ENCODE data around the gene PRR14. TPM values are rescaled to one million over a fixed set of nuclear protein-coding genes. Genes with fewer than 3 reads are reported as not detected.

The PRR14 gene
- total and polyA plus RNA-seq, 2 experiments from 2014 or later: 6.6 to 18.7 TPM

DNA sequence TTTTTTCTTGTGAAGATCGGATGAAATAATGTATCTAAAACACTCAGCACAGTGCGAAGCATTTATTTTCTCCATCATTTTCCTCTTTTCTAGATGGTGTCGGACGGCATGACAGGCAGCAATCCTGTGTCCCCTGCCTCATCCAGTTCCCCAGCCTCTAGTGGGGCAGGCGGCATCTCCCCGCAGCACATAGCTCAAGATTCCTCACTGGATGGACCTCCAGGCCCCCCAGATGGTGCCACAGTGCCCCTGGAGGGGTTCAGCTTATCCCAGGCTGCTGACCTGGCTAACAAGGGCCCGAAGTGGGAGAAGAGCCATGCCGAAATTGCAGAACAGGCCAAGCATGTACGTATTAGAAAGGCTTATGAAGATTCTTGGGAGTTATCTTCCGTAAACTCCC is 53.2 kb downstream of the PRR14 start:
- peaks cover 8% of the 10 kb centered on the region for H3K36me3 ChIP-seq (replicated peaks; ENCODE audit: insufficient read depth, low read depth)
- peaks cover 75% of the 10 kb centered on the region for H3K79me2 ChIP-seq
- TF ChIP-seq, protein P1, sequence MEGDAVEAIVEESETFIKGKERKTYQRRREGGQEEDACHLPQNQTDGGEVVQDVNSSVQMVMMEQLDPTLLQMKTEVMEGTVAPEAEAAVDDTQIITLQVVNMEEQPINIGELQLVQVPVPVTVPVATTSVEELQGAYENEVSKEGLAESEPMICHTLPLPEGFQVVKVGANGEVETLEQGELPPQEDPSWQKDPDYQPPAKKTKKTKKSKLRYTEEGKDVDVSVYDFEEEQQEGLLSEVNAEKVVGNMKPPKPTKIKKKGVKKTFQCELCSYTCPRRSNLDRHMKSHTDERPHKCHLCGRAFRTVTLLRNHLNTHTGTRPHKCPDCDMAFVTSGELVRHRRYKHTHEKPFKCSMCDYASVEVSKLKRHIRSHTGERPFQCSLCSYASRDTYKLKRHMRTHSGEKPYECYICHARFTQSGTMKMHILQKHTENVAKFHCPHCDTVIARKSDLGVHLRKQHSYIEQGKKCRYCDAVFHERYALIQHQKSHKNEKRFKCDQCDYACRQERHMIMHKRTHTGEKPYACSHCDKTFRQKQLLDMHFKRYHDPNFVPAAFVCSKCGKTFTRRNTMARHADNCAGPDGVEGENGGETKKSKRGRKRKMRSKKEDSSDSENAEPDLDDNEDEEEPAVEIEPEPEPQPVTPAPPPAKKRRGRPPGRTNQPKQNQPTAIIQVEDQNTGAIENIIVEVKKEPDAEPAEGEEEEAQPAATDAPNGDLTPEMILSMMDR (IDR thresholded peaks at IDR 0.05; ENCODE audit: poor library complexity): no peak

More for the DNA sequence above, 53.2 kb downstream of the PRR14 start:
- Histone ChIP-seq H3K4me2 (no peak overlapping the region), H3K9me3 (ENCODE audit: low read depth) (no peaks in the 10 kb centered on the region), H3K9me2 (replicated peaks; ENCODE audit: insufficient read depth) (no peaks in the 10 kb centered on the region), H2AFZ (no peak overlapping the region), H3K27me3 (no peaks in the 10 kb centered on the region), H4K20me1 (ENCODE audit: insufficient read depth, poor library complexity, severe bottlenecking) (peaks cover 41% of the 10 kb centered on the region), H3K4me1 (ENCODE audit: insufficient read depth) (peaks cover 15% of the 10 kb centered on the region), H3K4me3 (no peak overlapping the region), H3K27ac (no peak overlapping the region)
- 95% methylated on average over 10 of the region's 10 CpGs for WGBS (ENCODE audit: low lambda C conversion rate, missing lambda C conversion rate)
- no peak for DNase-seq (ENCODE audit: low spot score)

Small RNA genes lying within 50 kb of the gene (small RNA-seq; reads per million reads assigned to genes)
- gene AC093249.1 (not detected), gene RNU6-1043P (not detected), gene RNU6-416P (not detected)

Other genes with a start within 250 kb of the PRR14 start
- 12.4 and 18.7 TPM in 2 replicates for gene ZNF771, start 243.4 kb upstream of the PRR14 start, total RNA-seq
- gene ZNF771, start 243.4 kb upstream of the PRR14 start, polyA plus RNA-seq: 23.6 and 25.2 TPM in 2 replicates
- gene DCTPP1, start 220.9 kb upstream of the PRR14 start, total RNA-seq: 25.9 and 33.8 TPM in 2 replicates
- gene DCTPP1, start 220.9 kb upstream of the PRR14 start, polyA plus RNA-seq: 36.3 and 47.2 TPM in 2 replicates
- gene SEPHS2, start 205.1 kb upstream of the PRR14 start, total RNA-seq: 36.1 and 51.3 TPM in 2 replicates
- 69.2 and 81.0 TPM in 2 replicates for gene SEPHS2, start 205.1 kb upstream of the PRR14 start, polyA plus RNA-seq
- 1.5 and 3.4 TPM in 2 replicates for gene ITGAL, start 178.2 kb upstream of the PRR14 start, total RNA-seq
- gene ITGAL, start 178.2 kb upstream of the PRR14 start, polyA plus RNA-seq: 0.95 and 1.1 TPM in 2 replicates
- 37.6 and 44.1 TPM in 2 replicates for gene ZNF768, start 124.4 kb upstream of the PRR14 start, total RNA-seq
- 19.9 and 25.2 TPM in 2 replicates for gene ZNF768, start 124.4 kb upstream of the PRR14 start, polyA plus RNA-seq
- 11.1 and 13.4 TPM in 2 replicates for gene ZNF747, start 116.1 kb upstream of the PRR14 start, total RNA-seq
- 9.9 and 10.5 TPM in 2 replicates for gene ZNF747, start 116.1 kb upstream of the PRR14 start, polyA plus RNA-seq
- gene ZNF764, start 92.6 kb upstream of the PRR14 start, total RNA-seq: 9.8 and 13.8 TPM in 2 replicates
- 12.1 and 12.5 TPM in 2 replicates for gene ZNF764, start 92.6 kb upstream of the PRR14 start, polyA plus RNA-seq
- gene ZNF688, start 79.2 kb upstream of the PRR14 start, total RNA-seq: 7.1 and 9.8 TPM in 2 replicates
- gene ZNF688, start 79.2 kb upstream of the PRR14 start, polyA plus RNA-seq: 21.0 and 21.3 TPM in 2 replicates
- 10.8 and 11.7 TPM in 2 replicates for gene ZNF785, start 65.3 kb upstream of the PRR14 start, total RNA-seq
- 7.3 and 10.0 TPM in 2 replicates for gene ZNF785, start 65.3 kb upstream of the PRR14 start, polyA plus RNA-seq
- gene ZNF689, start 40.6 kb upstream of the PRR14 start, total RNA-seq: 7.1 and 8.0 TPM in 2 replicates
- 5.6 and 8.7 TPM in 2 replicates for gene ZNF689, start 40.6 kb upstream of the PRR14 start, polyA plus RNA-seq
- 18.5 and 22.9 TPM in 2 replicates for gene FBRS, start 7.5 kb downstream of the PRR14 start, total RNA-seq
- 22.1 and 25.5 TPM in 2 replicates for gene FBRS, start 7.5 kb downstream of the PRR14 start, polyA plus RNA-seq
- 9.6 and 15.3 TPM in 2 replicates for gene SRCAP, start 48.2 kb downstream of the PRR14 start, total RNA-seq
- gene SRCAP, start 48.2 kb downstream of the PRR14 start, polyA plus RNA-seq: 29.3 and 33.6 TPM in 2 replicates
- 27.5 and 28.0 TPM in 2 replicates for gene PHKG2, start 97.5 kb downstream of the PRR14 start, total RNA-seq
- 39.5 and 45.6 TPM in 2 replicates for gene PHKG2, start 97.5 kb downstream of the PRR14 start, polyA plus RNA-seq
- 1.3 and 5.0 TPM in 2 replicates for gene CFAP119, start 111.1 kb downstream of the PRR14 start, total RNA-seq
- 4.2 and 6.1 TPM in 2 replicates for gene CFAP119, start 111.1 kb downstream of the PRR14 start, polyA plus RNA-seq
- 63.5 and 75.3 TPM in 2 replicates for gene RNF40, start 111.4 kb downstream of the PRR14 start, total RNA-seq
- gene RNF40, start 111.4 kb downstream of the PRR14 start, polyA plus RNA-seq: 70.4 and 75.6 TPM in 2 replicates
- 12.2 and 15.6 TPM in 2 replicates for gene ZNF629, start 136.2 kb downstream of the PRR14 start, total RNA-seq
- gene ZNF629, start 136.2 kb downstream of the PRR14 start, polyA plus RNA-seq: 7.7 and 8.7 TPM in 2 replicates
- 21.4 and 25.7 TPM in 2 replicates for gene BCL7C, start 243.1 kb downstream of the PRR14 start, total RNA-seq
- 54.1 and 57.3 TPM in 2 replicates for gene BCL7C, start 243.1 kb downstream of the PRR14 start, polyA plus RNA-seq
- 1.1 and 1.7 TPM in 2 replicates for gene CTF1, start 245.7 kb downstream of the PRR14 start, total RNA-seq
- 13.0 and 18.2 TPM in 2 replicates for gene CTF1, start 245.7 kb downstream of the PRR14 start, polyA plus RNA-seq